ENCODE data around the gene KCNIP4.

KCNIP4 gene

DNA sequence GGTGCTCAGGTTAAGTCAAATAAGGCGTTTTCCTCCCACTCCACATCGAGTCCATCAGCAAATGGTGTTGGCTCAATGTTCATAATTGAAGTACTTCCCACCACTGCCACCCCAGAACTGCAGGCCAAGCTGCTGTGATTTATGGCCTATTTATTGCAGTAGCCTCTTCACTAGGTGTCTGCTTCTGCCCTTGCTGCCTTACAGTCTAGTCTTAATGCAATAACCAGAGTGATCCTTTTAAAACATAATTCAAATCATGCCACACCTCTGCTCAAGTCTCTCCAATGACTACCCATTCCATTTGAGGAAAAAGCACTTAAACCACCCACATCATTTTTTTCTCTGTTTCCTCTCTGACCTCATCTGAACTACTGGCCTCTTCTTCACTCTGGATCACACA lies 220.3 kb downstream of the KCNIP4 start:
- no peak for DNase-seq (ENCODE audit: extremely low read depth, low read depth)
- TF ChIP-seq, protein P1, sequence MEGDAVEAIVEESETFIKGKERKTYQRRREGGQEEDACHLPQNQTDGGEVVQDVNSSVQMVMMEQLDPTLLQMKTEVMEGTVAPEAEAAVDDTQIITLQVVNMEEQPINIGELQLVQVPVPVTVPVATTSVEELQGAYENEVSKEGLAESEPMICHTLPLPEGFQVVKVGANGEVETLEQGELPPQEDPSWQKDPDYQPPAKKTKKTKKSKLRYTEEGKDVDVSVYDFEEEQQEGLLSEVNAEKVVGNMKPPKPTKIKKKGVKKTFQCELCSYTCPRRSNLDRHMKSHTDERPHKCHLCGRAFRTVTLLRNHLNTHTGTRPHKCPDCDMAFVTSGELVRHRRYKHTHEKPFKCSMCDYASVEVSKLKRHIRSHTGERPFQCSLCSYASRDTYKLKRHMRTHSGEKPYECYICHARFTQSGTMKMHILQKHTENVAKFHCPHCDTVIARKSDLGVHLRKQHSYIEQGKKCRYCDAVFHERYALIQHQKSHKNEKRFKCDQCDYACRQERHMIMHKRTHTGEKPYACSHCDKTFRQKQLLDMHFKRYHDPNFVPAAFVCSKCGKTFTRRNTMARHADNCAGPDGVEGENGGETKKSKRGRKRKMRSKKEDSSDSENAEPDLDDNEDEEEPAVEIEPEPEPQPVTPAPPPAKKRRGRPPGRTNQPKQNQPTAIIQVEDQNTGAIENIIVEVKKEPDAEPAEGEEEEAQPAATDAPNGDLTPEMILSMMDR (IDR thresholded peaks at IDR 0.05; ENCODE audit: low read depth, low read length, missing control alignments), result no peak
- H3K4me3 ChIP-seq (replicated peaks; ENCODE audit: low read depth, low read length), result no peak overlapping the region

DNA sequence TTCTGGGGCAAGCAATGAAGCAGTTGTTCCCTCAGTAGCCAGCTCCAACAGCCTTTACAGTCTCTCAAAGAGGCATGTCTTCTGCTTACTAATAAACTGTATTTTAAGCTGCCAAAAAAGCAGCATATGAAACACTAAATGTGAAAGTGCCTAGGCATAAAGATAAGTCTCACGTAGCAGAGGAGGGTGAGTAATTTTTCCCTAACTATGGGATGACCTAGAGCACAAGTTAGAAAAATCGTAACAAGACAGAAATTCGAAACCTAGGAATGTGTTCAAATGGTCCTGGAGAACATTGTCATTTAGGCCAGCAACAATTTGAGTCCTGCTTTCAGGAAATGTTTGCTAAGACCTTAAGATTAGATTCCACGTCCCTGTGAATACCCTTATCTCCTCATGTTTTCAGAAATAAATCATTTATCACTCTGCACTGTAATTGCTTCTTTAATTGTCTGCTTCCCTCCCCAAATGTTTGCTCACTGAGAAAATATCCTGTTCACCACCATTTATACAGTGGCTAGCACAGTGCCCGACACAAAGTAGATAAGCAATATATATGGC lies 222.2 kb downstream of the KCNIP4 start:
- TF ChIP-seq, protein P1 (IDR thresholded peaks at IDR 0.05; ENCODE audit: low read depth, low read length, missing control alignments), result no peak
- DNase-seq (ENCODE audit: extremely low read depth, low read depth), result no peak
- H3K4me3 ChIP-seq (replicated peaks; ENCODE audit: low read depth, low read length), result no peak overlapping the region

DNA sequence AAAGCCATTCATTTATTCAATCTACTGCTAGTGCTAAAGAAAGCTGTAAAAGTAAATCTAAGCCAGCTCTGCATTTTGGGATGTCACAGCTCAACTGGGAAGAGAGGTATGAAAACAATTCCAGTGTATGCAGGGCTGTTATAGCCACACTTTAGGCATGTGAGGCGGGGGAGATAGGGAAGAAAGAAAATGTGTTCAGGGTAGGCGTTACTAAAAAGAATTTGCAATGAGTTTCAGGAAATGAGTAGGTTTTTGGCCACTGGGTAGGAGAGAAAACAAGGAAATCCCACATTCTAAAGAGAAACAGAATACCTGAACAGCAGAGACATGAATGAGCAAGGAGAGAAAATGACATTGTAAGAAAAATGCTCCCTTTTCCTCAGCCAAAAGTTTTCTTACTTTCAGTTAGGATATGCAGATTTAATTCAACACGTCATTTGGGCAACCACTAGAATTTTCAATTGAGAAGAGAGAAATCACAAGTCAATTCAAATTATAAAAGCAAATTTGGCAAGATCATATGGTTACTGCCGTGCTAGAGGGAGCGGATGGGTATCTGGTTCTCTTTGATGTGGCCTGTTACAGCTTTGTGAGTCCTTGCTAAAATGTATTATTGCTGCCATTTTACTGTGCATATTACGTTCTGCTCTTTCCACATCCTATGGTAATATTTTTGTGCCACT lies 226.3 kb downstream of the KCNIP4 start:
- TF ChIP-seq, protein P1 (IDR thresholded peaks at IDR 0.05; ENCODE audit: low read depth, low read length, missing control alignments), result no peak
- H3K4me3 ChIP-seq (replicated peaks; ENCODE audit: low read depth, low read length), result no peak overlapping the region
- DNase-seq (ENCODE audit: extremely low read depth, low read depth), result no peak

DNA sequence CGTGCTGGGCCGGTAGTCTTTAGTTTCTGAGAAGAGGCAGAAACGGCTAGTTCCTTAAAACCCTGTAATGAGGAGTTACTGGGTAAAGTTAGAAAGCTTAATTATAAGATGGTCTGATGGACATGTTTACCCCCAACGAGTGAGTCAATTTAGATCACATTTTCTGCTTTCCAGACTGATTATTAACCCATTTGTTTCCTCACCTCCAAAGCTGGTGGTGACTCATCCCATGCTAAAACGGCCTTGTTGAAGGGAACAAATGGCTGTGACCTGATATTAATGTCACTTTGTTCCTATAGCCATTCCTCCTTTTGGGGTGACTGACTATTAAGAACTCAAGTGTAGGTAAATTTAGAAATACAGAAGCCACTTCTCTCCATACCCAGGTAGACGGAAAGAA lies 232.0 kb downstream of the KCNIP4 start:
- H3K4me3 ChIP-seq (replicated peaks; ENCODE audit: low read depth, low read length), result no peak overlapping the region
- TF ChIP-seq, protein P1 (IDR thresholded peaks at IDR 0.05; ENCODE audit: low read depth, low read length, missing control alignments), result no peak
- no peak for DNase-seq (ENCODE audit: extremely low read depth, low read depth)

DNA sequence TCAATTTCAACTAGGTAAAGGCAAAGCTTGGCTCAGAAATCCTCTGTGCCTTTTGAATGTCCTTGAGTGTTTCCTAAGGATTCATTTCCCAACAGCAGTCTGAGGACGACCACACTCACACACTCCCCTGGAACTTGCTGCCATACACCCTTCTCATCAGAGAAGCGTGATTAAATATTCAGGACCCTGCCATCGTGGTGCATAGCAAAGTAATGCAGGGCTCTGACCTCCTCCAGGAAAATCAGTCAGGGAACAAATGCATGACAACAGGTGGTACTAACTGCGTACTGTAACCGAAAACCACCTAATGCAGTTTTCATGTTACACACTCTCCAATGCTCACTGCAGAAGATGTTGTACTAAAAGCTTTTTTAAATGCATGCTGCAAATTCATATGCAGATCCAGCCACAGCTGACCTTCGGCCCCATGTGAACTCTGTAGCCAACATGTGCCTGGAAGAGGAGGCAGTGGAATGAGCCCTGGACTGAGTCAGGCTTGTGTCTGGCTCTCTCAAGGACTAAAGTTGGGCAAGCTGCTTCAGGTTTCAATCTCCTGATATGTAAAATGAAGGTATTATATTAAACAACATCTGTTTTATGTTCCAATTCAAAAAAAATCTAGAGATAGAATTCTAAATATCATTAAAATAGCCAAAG lies 238.3 kb downstream of the KCNIP4 start:
- H3K4me3 ChIP-seq (replicated peaks; ENCODE audit: low read depth, low read length), result no peak overlapping the region
- no peak for DNase-seq (ENCODE audit: extremely low read depth, low read depth)
- TF ChIP-seq, protein P1 (IDR thresholded peaks at IDR 0.05; ENCODE audit: low read depth, low read length, missing control alignments), result no peak

DNA sequence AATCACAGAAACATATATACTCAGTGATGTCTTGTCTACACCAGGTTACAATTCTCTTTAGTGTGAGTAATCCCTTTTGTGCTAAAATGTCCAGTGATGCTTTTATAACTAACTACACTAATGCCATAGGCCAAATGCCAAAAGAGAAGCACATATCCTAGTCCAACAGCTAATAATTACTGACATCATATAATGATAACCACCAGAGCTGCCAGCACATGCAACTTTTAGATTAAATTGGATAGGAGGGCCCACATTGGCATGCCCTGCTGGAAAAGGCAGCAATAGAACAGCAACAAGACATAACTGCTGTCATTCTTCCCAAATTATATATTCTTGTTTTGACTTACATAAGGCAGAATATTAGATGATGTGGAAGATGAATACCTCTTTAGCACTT lies 238.8 kb downstream of the KCNIP4 start:
- no peak overlapping the region for H3K4me3 ChIP-seq (replicated peaks; ENCODE audit: low read depth, low read length)
- TF ChIP-seq, protein P1 (IDR thresholded peaks at IDR 0.05; ENCODE audit: low read depth, low read length, missing control alignments), result no peak
- DNase-seq (ENCODE audit: extremely low read depth, low read depth), result no peak
